Liver (tissue), 3 donors: Measurements from ENCODE around the gene NOL9.

ENCODE experiments used
- GABPA ChIP-seq, 2 donors: IDR thresholded peaks in 1 of 2; conservative IDR thresholded peaks in 1 of 2; 2 replicates each; pipeline ENCODE4 v1.6.1; 2016; ENCODE audit warnings: antibody characterized with exemption in 2 of 2, mild to moderate bottlenecking in 1 of 2, moderate library complexity in 1 of 2
- JUND ChIP-seq, 2 donors: IDR thresholded peaks; 2 replicates each; pipeline ENCODE4 v1.6.1; 2016; ENCODE audit warnings: antibody characterized with exemption in 2 of 2
- TF ChIP-seq, protein P1 (sequence below): fragments of 150-350 bp; IDR thresholded peaks from 2 replicates; pipeline ENCODE4 v1.5.1; 2017; ENCODE audit warnings: improper control_type of control experiment, low read depth, low read length; ENCODE audit not compliant: missing input control
- TF ChIP-seq, protein P2 (sequence below): IDR thresholded peaks from 2 replicates; pipeline ENCODE4 v1.6.1; 2016; ENCODE audit warnings: antibody characterized with exemption, mild to moderate bottlenecking
- donor health status: healthy.
- donor health status: healthy.

DNA sequence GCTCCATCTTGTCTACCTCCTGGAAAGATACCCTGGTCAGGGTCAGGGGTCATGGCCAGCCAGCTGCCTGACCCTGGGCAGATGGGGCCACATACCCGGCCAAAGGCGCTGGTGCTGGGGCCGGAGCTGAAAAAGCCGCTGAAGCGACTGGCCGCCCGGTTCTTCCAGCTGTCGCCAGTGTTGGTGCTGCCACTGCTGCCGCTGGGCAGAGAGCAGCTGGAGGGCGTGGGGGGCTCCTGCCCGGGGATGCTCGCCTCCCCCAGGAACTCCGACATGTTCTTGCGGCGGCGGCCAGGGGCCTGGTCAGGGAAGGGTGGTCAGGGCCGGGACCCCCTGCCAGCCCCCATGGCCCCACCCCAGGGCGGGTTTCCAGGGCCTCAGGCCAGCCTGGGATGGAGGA is 81.2 kb downstream of the NOL9 start:
- TF ChIP-seq, protein P1, sequence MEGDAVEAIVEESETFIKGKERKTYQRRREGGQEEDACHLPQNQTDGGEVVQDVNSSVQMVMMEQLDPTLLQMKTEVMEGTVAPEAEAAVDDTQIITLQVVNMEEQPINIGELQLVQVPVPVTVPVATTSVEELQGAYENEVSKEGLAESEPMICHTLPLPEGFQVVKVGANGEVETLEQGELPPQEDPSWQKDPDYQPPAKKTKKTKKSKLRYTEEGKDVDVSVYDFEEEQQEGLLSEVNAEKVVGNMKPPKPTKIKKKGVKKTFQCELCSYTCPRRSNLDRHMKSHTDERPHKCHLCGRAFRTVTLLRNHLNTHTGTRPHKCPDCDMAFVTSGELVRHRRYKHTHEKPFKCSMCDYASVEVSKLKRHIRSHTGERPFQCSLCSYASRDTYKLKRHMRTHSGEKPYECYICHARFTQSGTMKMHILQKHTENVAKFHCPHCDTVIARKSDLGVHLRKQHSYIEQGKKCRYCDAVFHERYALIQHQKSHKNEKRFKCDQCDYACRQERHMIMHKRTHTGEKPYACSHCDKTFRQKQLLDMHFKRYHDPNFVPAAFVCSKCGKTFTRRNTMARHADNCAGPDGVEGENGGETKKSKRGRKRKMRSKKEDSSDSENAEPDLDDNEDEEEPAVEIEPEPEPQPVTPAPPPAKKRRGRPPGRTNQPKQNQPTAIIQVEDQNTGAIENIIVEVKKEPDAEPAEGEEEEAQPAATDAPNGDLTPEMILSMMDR: no peak
- no peak for TF ChIP-seq GABPA (IDR thresholded peaks at IDR 0.05 in 1 of 2, conservative IDR thresholded peaks at IDR 0.05 in 1 of 2)
- TF ChIP-seq JUND (IDR thresholded peaks at IDR 0.05): no peak
- TF ChIP-seq, protein P2, sequence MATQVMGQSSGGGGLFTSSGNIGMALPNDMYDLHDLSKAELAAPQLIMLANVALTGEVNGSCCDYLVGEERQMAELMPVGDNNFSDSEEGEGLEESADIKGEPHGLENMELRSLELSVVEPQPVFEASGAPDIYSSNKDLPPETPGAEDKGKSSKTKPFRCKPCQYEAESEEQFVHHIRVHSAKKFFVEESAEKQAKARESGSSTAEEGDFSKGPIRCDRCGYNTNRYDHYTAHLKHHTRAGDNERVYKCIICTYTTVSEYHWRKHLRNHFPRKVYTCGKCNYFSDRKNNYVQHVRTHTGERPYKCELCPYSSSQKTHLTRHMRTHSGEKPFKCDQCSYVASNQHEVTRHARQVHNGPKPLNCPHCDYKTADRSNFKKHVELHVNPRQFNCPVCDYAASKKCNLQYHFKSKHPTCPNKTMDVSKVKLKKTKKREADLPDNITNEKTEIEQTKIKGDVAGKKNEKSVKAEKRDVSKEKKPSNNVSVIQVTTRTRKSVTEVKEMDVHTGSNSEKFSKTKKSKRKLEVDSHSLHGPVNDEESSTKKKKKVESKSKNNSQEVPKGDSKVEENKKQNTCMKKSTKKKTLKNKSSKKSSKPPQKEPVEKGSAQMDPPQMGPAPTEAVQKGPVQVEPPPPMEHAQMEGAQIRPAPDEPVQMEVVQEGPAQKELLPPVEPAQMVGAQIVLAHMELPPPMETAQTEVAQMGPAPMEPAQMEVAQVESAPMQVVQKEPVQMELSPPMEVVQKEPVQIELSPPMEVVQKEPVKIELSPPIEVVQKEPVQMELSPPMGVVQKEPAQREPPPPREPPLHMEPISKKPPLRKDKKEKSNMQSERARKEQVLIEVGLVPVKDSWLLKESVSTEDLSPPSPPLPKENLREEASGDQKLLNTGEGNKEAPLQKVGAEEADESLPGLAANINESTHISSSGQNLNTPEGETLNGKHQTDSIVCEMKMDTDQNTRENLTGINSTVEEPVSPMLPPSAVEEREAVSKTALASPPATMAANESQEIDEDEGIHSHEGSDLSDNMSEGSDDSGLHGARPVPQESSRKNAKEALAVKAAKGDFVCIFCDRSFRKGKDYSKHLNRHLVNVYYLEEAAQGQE: no peak
